Measurements from ENCODE around the gene ATXN7L1. TPM values are rescaled to one million over a fixed set of nuclear protein-coding genes. Genes with fewer than 3 reads are reported as not detected.

Gene ATXN7L1
- total RNA-seq, 3 donors from 2014 or later (not counting 1 experiment from before 2014, with no cell fraction given): 37.5 to 48.6 (median 47.9) TPM

DNA sequence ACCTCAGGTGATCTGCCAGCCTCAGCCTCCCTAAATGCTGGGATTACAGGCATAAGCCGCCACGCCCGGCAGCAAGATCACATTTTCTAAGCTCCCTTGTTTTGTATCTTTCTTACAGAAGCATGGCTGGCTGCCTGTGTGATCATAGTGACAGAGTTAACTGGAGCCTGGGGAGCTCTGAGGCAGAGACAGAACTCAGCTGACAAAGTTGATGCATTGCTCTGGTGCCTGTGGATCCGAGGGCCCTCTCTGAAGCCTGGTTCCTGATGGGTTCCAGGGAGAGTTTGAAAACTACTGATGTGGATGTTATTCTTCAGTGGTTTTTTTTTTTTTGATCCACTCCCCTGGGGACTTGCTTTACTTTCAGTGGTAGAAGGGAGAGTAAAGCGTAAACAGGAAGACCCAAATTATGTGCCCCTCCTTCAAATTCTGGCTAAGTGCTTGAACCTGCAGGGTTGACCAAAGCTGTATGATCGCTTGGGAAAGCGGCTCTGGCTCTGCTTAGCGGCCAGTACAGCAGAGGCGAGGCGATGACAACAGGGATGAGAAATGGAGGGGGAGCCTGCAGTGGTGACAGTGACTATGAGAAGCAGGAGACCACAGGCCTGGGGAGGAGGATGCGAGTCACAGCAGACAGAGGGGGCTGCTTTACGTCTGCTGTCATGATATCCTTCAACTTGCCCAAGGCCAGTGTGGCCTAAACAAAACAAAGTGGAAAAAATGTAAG is 288.3 kb downstream of the ATXN7L1 start:
- no peaks in the 10 kb centered on the region for H3K27me3 ChIP-seq (ENCODE audit: control insufficient read depth, insufficient read depth, low read length)
- DNase-seq: no peak
- H3K27ac ChIP-seq (ENCODE audit: low read length): no peak overlapping the region
- H3K36me3 ChIP-seq (ENCODE audit: control insufficient read depth, insufficient read depth, low read length): no peaks in the 10 kb centered on the region
- ATAC-seq: no peak
- Mint-ChIP-seq H3K4me1 (no peaks in the 10 kb centered on the region), H3K27me3 (ENCODE audit: low read depth in 2 of 2) (no peaks in the 10 kb centered on the region), H3K27ac (no peak overlapping the region), H3K4me3 (no peak overlapping the region), H3K9me3 (peaks cover 0 to 3% of the 10 kb centered on the region in 2 donors), H3K36me3 (no peaks in the 10 kb centered on the region)
- intact Hi-C loops (cut with micrococcal nuclease): no loop called here
- TF ChIP-seq, protein P1, sequence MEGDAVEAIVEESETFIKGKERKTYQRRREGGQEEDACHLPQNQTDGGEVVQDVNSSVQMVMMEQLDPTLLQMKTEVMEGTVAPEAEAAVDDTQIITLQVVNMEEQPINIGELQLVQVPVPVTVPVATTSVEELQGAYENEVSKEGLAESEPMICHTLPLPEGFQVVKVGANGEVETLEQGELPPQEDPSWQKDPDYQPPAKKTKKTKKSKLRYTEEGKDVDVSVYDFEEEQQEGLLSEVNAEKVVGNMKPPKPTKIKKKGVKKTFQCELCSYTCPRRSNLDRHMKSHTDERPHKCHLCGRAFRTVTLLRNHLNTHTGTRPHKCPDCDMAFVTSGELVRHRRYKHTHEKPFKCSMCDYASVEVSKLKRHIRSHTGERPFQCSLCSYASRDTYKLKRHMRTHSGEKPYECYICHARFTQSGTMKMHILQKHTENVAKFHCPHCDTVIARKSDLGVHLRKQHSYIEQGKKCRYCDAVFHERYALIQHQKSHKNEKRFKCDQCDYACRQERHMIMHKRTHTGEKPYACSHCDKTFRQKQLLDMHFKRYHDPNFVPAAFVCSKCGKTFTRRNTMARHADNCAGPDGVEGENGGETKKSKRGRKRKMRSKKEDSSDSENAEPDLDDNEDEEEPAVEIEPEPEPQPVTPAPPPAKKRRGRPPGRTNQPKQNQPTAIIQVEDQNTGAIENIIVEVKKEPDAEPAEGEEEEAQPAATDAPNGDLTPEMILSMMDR (IDR thresholded peaks at IDR 0.05): no peak
- peaks cover 13% of the 10 kb centered on the region for H3K9me3 ChIP-seq (ENCODE audit: control insufficient read depth, insufficient read depth, low read length)
- 80% methylated on average over 12 of the region's 12 CpGs for WGBS (ENCODE audit: insufficient coverage)
- no peak overlapping the region for H3K4me3 ChIP-seq (ENCODE audit: low read length)
- H3K4me1 ChIP-seq (ENCODE audit: control insufficient read depth, insufficient read depth, low read length): no peaks in the 10 kb centered on the region

DNA sequence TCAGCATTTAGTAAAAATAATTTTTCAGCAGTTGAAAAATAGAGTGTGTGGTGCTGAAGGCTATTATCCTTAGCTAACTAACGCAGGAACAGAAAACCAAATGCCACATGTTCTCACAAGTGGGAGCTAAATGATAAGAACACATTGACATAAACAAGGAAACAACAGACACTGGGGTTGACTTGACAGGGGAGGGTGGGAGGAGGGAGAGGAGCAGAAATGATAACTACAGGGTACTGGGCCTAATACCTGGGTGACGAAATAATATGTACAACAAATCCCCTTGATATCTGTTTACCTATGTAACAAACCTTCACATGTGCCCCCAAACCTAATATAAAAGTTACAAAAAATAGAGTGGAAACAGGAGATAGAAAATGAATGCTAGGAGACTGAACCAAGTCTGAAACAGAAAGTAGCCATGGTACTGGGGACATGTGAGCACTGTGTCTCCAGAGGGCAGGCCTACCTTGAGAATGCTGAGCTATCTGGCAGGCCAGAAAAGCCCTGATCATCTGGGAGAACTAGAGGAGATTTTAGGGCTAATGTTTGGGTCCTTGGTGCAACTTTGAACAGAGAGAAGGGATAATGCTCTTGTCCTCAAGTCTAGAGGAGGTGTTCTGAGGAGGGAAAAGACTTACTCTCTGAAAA is 290.4 kb downstream of the ATXN7L1 start:
- 100% methylated on average over 1 of the region's 2 CpGs for WGBS (ENCODE audit: insufficient coverage)
- H3K36me3 Mint-ChIP-seq: no peaks in the 10 kb centered on the region
- Histone ChIP-seq H3K36me3 (ENCODE audit: control insufficient read depth, insufficient read depth, low read length) (no peaks in the 10 kb centered on the region), H3K27ac (ENCODE audit: low read length) (no peak overlapping the region), H3K4me3 (ENCODE audit: low read length) (no peak overlapping the region), H3K4me1 (ENCODE audit: control insufficient read depth, insufficient read depth, low read length) (peaks cover 7% of the 10 kb centered on the region), H3K27me3 (ENCODE audit: control insufficient read depth, insufficient read depth, low read length) (peaks cover 7% of the 10 kb centered on the region), H3K9me3 (ENCODE audit: control insufficient read depth, insufficient read depth, low read length) (peaks cover 13% of the 10 kb centered on the region)
- no peak overlapping the region for H3K4me3 Mint-ChIP-seq
- DNase-seq (no peak), ATAC-seq (no peak)
- no peak overlapping the region for H3K27ac Mint-ChIP-seq
- TF ChIP-seq, protein P1 (IDR thresholded peaks at IDR 0.05): no peak
- peaks cover 11 to 13% of the 10 kb centered on the region in 2 donors for H3K27me3 Mint-ChIP-seq (ENCODE audit: low read depth in 2 of 2)
- peaks cover 0 to 6% of the 10 kb centered on the region in 2 donors for H3K4me1 Mint-ChIP-seq
- peaks cover 0 to 5% of the 10 kb centered on the region in 2 donors for H3K9me3 Mint-ChIP-seq
- intact Hi-C loops (cut with micrococcal nuclease): no loop called here

DNA sequence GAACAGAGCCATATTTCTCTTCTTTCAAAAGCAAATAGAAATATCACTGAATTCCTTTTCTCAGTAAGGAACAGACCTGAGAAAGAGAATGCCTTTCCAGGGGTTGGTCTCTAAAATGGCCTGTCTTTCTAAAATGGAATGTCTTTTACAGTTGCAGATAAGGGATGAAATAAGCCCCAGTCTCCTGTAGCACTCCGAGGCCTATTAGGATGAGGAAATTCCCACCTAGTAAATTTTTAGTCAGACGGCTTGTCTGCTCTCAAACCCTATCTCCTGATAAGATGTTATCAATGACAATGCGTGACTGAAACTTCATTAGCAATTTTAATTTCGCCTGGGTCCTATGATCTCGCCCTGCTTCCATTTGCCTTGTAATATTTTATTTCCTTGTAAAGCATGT is 292.2 kb downstream of the ATXN7L1 start:
- peaks cover 8% of the 10 kb centered on the region for H3K27me3 ChIP-seq (ENCODE audit: control insufficient read depth, insufficient read depth, low read length)
- H3K27ac ChIP-seq (ENCODE audit: low read length): no peak overlapping the region
- peaks cover 7% of the 10 kb centered on the region for H3K4me1 ChIP-seq (ENCODE audit: control insufficient read depth, insufficient read depth, low read length)
- ATAC-seq: no peak
- Mint-ChIP-seq H3K4me3 (no peak overlapping the region), H3K27ac (no peak overlapping the region), H3K27me3 (ENCODE audit: low read depth in 2 of 2) (peaks cover 19% of the 10 kb centered on the region in 2 donors), H3K36me3 (no peaks in the 10 kb centered on the region), H3K4me1 (peaks cover 0 to 8% of the 10 kb centered on the region in 2 donors), H3K9me3 (peaks cover 0 to 5% of the 10 kb centered on the region in 2 donors)
- WGBS (ENCODE audit: insufficient coverage): 91% methylated on average over 5 of the region's 5 CpGs
- DNase-seq: no peak
- TF ChIP-seq, protein P1 (IDR thresholded peaks at IDR 0.05): no peak
- H3K36me3 ChIP-seq (ENCODE audit: control insufficient read depth, insufficient read depth, low read length): no peaks in the 10 kb centered on the region
- H3K9me3 ChIP-seq (ENCODE audit: control insufficient read depth, insufficient read depth, low read length): peaks cover 13% of the 10 kb centered on the region
- intact Hi-C loops (cut with micrococcal nuclease): no loop called here
- no peak overlapping the region for H3K4me3 ChIP-seq (ENCODE audit: low read length)

Data from natural killer cell (primary cell).